Esophagus (tissue), 2 donors: ENCODE measurements around the gene HSF5. TPM values are rescaled to one million over a fixed set of nuclear protein-coding genes. Genes with fewer than 3 reads are reported as not detected.

Experiments used
- H3K27ac ChIP-seq, 2 donors: one replicate each; pipeline ENCODE4 v1.5.1; 2013; ENCODE audit warnings: low read depth in 2 of 2, mild to moderate bottlenecking in 2 of 2, inconsistent platforms in 1 of 2, low read length in 1 of 2, moderate library complexity in 1 of 2
- H3K27me3 ChIP-seq, 2 donors: one replicate each; pipeline ENCODE4 v1.6.1; 2013; ENCODE audit warnings: low read length in 2 of 2, control low read depth in 1 of 2, mild to moderate bottlenecking in 1 of 2; ENCODE audit not compliant: insufficient read depth in 2 of 2, control insufficient read depth in 1 of 2
- H3K36me3 ChIP-seq, 2 donors: one replicate each; pipeline ENCODE4 v1.6.1; 2013; ENCODE audit warnings: low read length in 1 of 2; ENCODE audit not compliant: control insufficient read depth in 2 of 2, insufficient read depth in 2 of 2
- H3K4me1 ChIP-seq, 2 donors: one replicate each; pipeline ENCODE4 v1.6.1; 2013; ENCODE audit warnings: low read length in 1 of 2; ENCODE audit not compliant: control insufficient read depth in 2 of 2, insufficient read depth in 2 of 2
- H3K4me3 ChIP-seq, 2 donors: one replicate each; pipeline ENCODE4 v1.5.1; 2013; ENCODE audit warnings: low read length in 2 of 2, mild to moderate bottlenecking in 2 of 2, low read depth in 1 of 2, moderate library complexity in 1 of 2
- H3K9me3 ChIP-seq, 2 donors: one replicate each; pipeline ENCODE4 v1.6.1; 2013; ENCODE audit warnings: mild to moderate bottlenecking in 2 of 2, low read depth in 1 of 2, low read length in 1 of 2, moderate library complexity in 1 of 2; ENCODE audit not compliant: control insufficient read depth in 2 of 2, insufficient read depth in 1 of 2
- WGBS, 2 donors: extraction: QIAGEN DNeasy Blood & Tissue Kit; methylation state at CpG; one replicate each; pipeline ENCODE4 v1.1.7; 2013; 5-methylcytosine and 5-hydroxymethylcytosine counted together
- polyA plus RNA-seq, 2 donors: library from polyadenylated mRNA; stranded (reverse); fragments of 200-250 nt; gene quantifications; one replicate each; pipeline ENCODE4 v1.2.3, GENCODE V29; 2013
- donor health status: healthy with polysubstance abuse.
- donor health status: Bipolar disorder and iron deficiency.

The HSF5 gene
- polyA plus RNA-seq, 2 donors = 0.01 to 0.02 TPM

- Histone ChIP-seq H3K27ac (peak overlapping the region; percentile 54 to 62), H3K4me1 (peaks cover 2 to 3% of the 10 kb centered on the region in 2 donors), H3K36me3 (peaks cover 0 to 8% of the 10 kb centered on the region in 2 donors), H3K4me3 (no peak overlapping the region), H3K9me3 (no peaks in the 10 kb centered on the region), H3K27me3 (no peaks in the 10 kb centered on the region)
- WGBS, 2 donors = 44 to 56% methylated on average over 3 of the region's 3 CpGs
Measured at GRCh38 chr17:58377093-58377601, 111.1 kb downstream of the HSF5 start.

- 64 to 67% methylated on average over 4 of the region's 4 CpGs for WGBS, 2 donors
- H3K4me3 ChIP-seq = no peak overlapping the region
- H3K27me3 ChIP-seq = no peaks in the 10 kb centered on the region
- H3K27ac ChIP-seq = peak overlapping the region in 1 of 2 donors; percentile 53
- peaks cover 0 to 8% of the 10 kb centered on the region in 2 donors for H3K36me3 ChIP-seq
- H3K9me3 ChIP-seq = no peaks in the 10 kb centered on the region
- peaks cover 2 to 3% of the 10 kb centered on the region in 2 donors for H3K4me1 ChIP-seq
Measured at GRCh38 chr17:58376472-58377000, 111.7 kb downstream of the HSF5 start.

DNA sequence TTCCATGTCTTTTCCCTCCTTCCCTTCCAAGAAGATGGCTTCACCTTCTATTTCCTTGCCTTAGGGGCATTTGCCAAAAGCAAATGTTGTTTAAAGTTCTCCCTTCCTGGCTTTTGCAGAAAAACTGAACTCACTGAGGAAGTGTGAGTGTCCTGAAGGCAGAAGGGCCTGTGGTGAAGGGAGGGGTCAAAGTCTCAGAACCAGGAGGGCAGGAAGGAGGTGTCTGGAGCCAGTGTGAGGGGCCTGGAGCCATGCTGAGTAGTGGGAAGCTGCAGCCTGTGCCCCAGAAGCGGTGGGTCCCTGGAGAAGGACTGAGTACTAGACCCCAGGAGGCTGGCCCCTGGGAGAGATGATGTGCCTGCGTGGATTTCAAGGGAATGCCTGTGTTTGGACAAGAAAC lies 112.4 kb downstream of the HSF5 start:
- Histone ChIP-seq H3K36me3 (peaks cover 0 to 8% of the 10 kb centered on the region in 2 donors), H3K9me3 (no peaks in the 10 kb centered on the region), H3K4me1 (peaks cover 0 to 3% of the 10 kb centered on the region in 2 donors), H3K27ac (no peak overlapping the region), H3K4me3 (no peak overlapping the region), H3K27me3 (no peaks in the 10 kb centered on the region)
- 80 to 88% methylated on average over 2 of the region's 2 CpGs for WGBS, 2 donors

DNA sequence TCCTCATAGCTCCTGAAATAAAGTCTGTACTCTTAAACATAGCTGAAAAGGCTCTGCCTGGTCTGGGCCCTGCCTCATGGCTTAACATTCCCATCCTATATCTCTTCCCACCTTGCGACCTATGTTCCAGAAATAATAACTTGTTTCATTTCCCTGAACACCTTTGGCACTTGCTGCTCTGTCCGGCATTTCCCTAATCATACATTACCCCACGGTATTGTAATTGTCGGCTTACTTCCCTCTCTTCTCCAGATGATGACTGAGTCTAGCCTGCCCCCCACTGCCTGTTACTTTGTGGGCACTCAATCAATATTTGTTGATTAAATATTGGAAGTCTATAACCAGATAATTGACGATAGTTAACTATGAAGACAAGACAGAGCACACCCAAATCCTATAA lies 113.0 kb downstream of the HSF5 start:
- 67 to 80% methylated on average over 5 of the region's 5 CpGs for WGBS, 2 donors
- H3K27ac ChIP-seq = no peak overlapping the region
- H3K9me3 ChIP-seq = no peaks in the 10 kb centered on the region

GRCh38 chr17:58373923-58374322 lies 114.3 kb downstream of the HSF5 start:
- Histone ChIP-seq H3K4me3 (no peak overlapping the region), H3K36me3 (peaks cover 0 to 8% of the 10 kb centered on the region in 2 donors), H3K9me3 (no peaks in the 10 kb centered on the region), H3K4me1 (peaks cover 0 to 8% of the 10 kb centered on the region in 2 donors), H3K27ac (no peak overlapping the region), H3K27me3 (no peaks in the 10 kb centered on the region)
- WGBS, 2 donors = 93 to 95% methylated on average over 1 of the region's 1 CpG

More for the DNA sequence above, 113.0 kb downstream of the HSF5 start:
- H3K4me1 ChIP-seq = peaks cover 0 to 3% of the 10 kb centered on the region in 2 donors
- H3K4me3 ChIP-seq = no peak overlapping the region
- H3K36me3 ChIP-seq = peaks cover 0 to 8% of the 10 kb centered on the region in 2 donors
- no peaks in the 10 kb centered on the region for H3K27me3 ChIP-seq

GRCh38 chr17:58373003-58373402 lies 115.2 kb downstream of the HSF5 start:
- Histone ChIP-seq H3K27me3 (no peaks in the 10 kb centered on the region), H3K27ac (no peak overlapping the region), H3K9me3 (no peaks in the 10 kb centered on the region), H3K36me3 (peaks cover 0 to 8% of the 10 kb centered on the region in 2 donors), H3K4me3 (no peak overlapping the region), H3K4me1 (peaks cover 0 to 9% of the 10 kb centered on the region in 2 donors)
- 88 to 92% methylated on average over 5 of the region's 5 CpGs for WGBS, 2 donors

DNA sequence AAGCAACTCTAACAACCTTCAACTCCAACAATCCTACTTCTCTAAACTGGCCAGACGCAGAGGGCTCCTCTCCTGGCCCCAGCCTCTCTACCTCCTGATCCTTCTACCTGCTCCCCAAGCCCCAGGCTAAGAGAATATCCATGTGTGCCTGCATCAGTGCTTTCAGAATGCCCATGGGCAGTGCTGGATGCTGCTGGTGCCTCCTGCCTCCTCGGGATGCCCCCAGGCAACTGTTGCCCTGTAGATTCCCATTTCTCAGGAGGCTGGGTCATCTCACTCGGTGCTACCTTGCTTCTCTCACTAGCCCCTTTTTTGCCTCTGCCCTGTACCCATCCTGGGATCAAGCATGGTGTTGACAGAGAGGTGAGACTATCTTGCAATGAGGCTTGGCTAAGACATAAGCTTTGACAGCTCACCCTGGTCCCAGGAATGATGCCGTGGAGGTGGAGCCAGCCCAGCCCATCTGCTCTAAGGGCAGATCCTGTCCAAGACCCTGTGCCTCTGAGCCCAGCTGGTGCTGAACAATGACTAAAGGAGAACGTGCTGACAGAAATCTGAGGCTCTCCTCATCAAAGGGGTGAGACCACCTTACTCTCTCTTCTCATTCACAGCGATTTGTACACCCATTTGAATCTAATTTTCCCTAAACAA lies 116.8 kb downstream of the HSF5 start:
- Histone ChIP-seq H3K27me3 (no peaks in the 10 kb centered on the region), H3K4me3 (no peak overlapping the region), H3K36me3 (peaks cover 0 to 8% of the 10 kb centered on the region in 2 donors), H3K27ac (no peak overlapping the region), H3K4me1 (peaks cover 0 to 7% of the 10 kb centered on the region in 2 donors), H3K9me3 (no peaks in the 10 kb centered on the region)
- 69 to 71% methylated on average over 6 of the region's 6 CpGs for WGBS, 2 donors

- Histone ChIP-seq H3K4me3 (no peak overlapping the region), H3K36me3 (peaks cover 0 to 8% of the 10 kb centered on the region in 2 donors), H3K27ac (no peak overlapping the region), H3K4me1 (peaks cover 0 to 11% of the 10 kb centered on the region in 2 donors), H3K27me3 (no peaks in the 10 kb centered on the region), H3K9me3 (no peaks in the 10 kb centered on the region)
- 87 to 91% methylated on average over 9 of the region's 9 CpGs for WGBS, 2 donors
Measured at GRCh38 chr17:58370716-58371115, 117.5 kb downstream of the HSF5 start.

DNA sequence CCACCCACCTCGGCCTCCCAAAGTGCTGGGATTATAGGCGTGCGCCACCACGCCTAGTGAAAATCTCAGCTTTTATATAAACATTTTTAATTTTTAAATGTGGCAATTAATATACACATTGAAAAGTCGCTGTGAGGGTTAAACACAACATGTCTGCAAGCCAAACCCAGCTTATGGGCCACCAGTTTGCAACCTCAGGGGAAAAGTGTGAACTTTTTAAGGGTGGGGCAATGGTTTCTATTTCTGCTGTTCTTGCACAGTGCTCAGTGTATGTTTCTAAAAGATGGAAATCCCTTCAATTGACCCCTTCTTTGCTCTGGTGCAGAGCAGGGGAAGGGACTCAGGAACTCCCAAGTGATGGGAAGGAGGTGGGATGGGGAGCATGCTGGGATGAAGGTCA lies 117.9 kb downstream of the HSF5 start:
- Histone ChIP-seq H3K4me3 (no peak overlapping the region), H3K27me3 (no peaks in the 10 kb centered on the region), H3K27ac (no peak overlapping the region), H3K36me3 (peaks cover 0 to 8% of the 10 kb centered on the region in 2 donors), H3K9me3 (no peaks in the 10 kb centered on the region), H3K4me1 (peaks cover 0 to 11% of the 10 kb centered on the region in 2 donors)
- WGBS, 2 donors = 81 to 89% methylated on average over 5 of the region's 5 CpGs
